Measurements from ENCODE around the gene CDH4. TPM values are rescaled to one million over a fixed set of nuclear protein-coding genes. Genes with fewer than 3 reads are reported as not detected.

Gene CDH4
- total RNA-seq, 1 experiment from 2014 or later: not detected

- intact Hi-C loops (cut with micrococcal nuclease; ENCODE audit: unreplicated experiment): no loop called here
- CTCF ChIA-PET: no interaction called here
Measured at GRCh38 chr20:61435184-61435822, 183.2 kb downstream of the CDH4 start.

GRCh38 chr20:61435823-61436220 lies 183.8 kb downstream of the CDH4 start:
- no peak for DNase-seq
- no TSS peak for BruUV-seq (replicated peaks)
- Histone ChIP-seq H4K20me1 (ENCODE audit: insufficient read depth) (no peaks in the 10 kb centered on the region), H3K27ac (no peak overlapping the region), H3K79me2 (ENCODE audit: low read depth) (no peaks in the 10 kb centered on the region), H3K9me3 (ENCODE audit: insufficient read depth, low read depth) (no peaks in the 10 kb centered on the region), H2AFZ (no peak overlapping the region), H3K4me1 (replicated peaks; ENCODE audit: insufficient read depth) (no peaks in the 10 kb centered on the region), H3K36me3 (ENCODE audit: low read depth) (no peaks in the 10 kb centered on the region), H3K4me2 (no peak overlapping the region), H3K4me3 (no peak overlapping the region), H3K27me3 (ENCODE audit: insufficient read depth, low read depth) (peaks cover 94% of the 10 kb centered on the region), H3F3A (ENCODE audit: insufficient read depth, low read depth) (no peaks in the 10 kb centered on the region), H3K9me2 (ENCODE audit: insufficient read depth) (no peaks in the 10 kb centered on the region)
- ChIA-PET CTCF (no interaction called here), POLR2A (ENCODE audit: unreplicated experiment) (no interaction called here)
- intact Hi-C loops (cut with micrococcal nuclease; ENCODE audit: unreplicated experiment): no loop called here
- TF ChIP-seq, protein P1, sequence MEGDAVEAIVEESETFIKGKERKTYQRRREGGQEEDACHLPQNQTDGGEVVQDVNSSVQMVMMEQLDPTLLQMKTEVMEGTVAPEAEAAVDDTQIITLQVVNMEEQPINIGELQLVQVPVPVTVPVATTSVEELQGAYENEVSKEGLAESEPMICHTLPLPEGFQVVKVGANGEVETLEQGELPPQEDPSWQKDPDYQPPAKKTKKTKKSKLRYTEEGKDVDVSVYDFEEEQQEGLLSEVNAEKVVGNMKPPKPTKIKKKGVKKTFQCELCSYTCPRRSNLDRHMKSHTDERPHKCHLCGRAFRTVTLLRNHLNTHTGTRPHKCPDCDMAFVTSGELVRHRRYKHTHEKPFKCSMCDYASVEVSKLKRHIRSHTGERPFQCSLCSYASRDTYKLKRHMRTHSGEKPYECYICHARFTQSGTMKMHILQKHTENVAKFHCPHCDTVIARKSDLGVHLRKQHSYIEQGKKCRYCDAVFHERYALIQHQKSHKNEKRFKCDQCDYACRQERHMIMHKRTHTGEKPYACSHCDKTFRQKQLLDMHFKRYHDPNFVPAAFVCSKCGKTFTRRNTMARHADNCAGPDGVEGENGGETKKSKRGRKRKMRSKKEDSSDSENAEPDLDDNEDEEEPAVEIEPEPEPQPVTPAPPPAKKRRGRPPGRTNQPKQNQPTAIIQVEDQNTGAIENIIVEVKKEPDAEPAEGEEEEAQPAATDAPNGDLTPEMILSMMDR (conservative IDR thresholded peaks at IDR 0.05): no peak
- no peak for TF ChIP-seq EZH2 (IDR thresholded peaks at IDR 0.05; ENCODE audit: low read depth)

More at GRCh38 chr20:61435184-61435822, 183.2 kb downstream of the CDH4 start:
- Histone ChIP-seq H3K9me3 (ENCODE audit: insufficient read depth, low read depth) (no peaks in the 10 kb centered on the region), H3K27ac (no peak overlapping the region), H3K4me1 (replicated peaks; ENCODE audit: insufficient read depth) (no peaks in the 10 kb centered on the region), H3K4me3 (no peak overlapping the region), H3K36me3 (ENCODE audit: low read depth) (no peaks in the 10 kb centered on the region), H2AFZ (no peak overlapping the region), H3K27me3 (ENCODE audit: insufficient read depth, low read depth) (peaks cover 94% of the 10 kb centered on the region), H3F3A (ENCODE audit: insufficient read depth, low read depth) (no peaks in the 10 kb centered on the region), H3K4me2 (no peak overlapping the region), H3K9me2 (ENCODE audit: insufficient read depth) (no peaks in the 10 kb centered on the region), H4K20me1 (ENCODE audit: insufficient read depth) (no peaks in the 10 kb centered on the region), H3K79me2 (ENCODE audit: low read depth) (no peaks in the 10 kb centered on the region)
- no peak for TF ChIP-seq EZH2 (IDR thresholded peaks at IDR 0.05; ENCODE audit: low read depth)
- TF ChIP-seq, protein P1 (conservative IDR thresholded peaks at IDR 0.05): no peak
- POLR2A ChIA-PET (ENCODE audit: unreplicated experiment): no interaction called here
- DNase-seq: no peak
- no TSS peak for BruUV-seq (replicated peaks)

DNA sequence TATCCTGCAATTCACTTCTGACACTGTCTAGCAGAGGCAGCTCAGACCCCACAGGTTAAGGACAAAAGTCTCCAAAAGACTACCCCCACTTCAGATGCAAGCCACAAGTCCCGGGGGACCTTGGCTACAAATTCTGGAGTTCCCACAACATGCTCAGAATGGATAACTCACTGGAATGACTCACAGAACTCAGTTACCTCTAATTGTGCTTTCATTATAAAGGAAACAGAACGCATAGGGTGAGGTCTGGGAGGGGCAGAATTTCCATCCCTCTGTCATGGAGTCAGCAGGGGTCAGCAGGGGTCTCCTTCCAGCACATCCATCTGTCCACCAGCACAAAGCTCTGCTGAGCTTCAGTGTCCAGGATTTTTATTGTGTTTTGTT lies 184.2 kb downstream of the CDH4 start:
- Histone ChIP-seq H4K20me1 (ENCODE audit: insufficient read depth) (no peaks in the 10 kb centered on the region), H2AFZ (no peak overlapping the region), H3K36me3 (ENCODE audit: low read depth) (no peaks in the 10 kb centered on the region), H3K9me2 (ENCODE audit: insufficient read depth) (no peaks in the 10 kb centered on the region), H3F3A (ENCODE audit: insufficient read depth, low read depth) (no peaks in the 10 kb centered on the region), H3K4me2 (no peak overlapping the region), H3K79me2 (ENCODE audit: low read depth) (no peaks in the 10 kb centered on the region), H3K4me3 (no peak overlapping the region), H3K27ac (no peak overlapping the region), H3K4me1 (replicated peaks; ENCODE audit: insufficient read depth) (no peaks in the 10 kb centered on the region), H3K9me3 (ENCODE audit: insufficient read depth, low read depth) (no peaks in the 10 kb centered on the region), H3K27me3 (ENCODE audit: insufficient read depth, low read depth) (peaks cover 94% of the 10 kb centered on the region)
- POLR2A ChIA-PET (ENCODE audit: unreplicated experiment): no interaction called here
- no TSS peak for BruUV-seq (replicated peaks)
- TF ChIP-seq EZH2 (IDR thresholded peaks at IDR 0.05; ENCODE audit: low read depth): no peak
- TF ChIP-seq, protein P1 (conservative IDR thresholded peaks at IDR 0.05): no peak
- intact Hi-C loops (cut with micrococcal nuclease; ENCODE audit: unreplicated experiment): no loop called here
- DNase-seq: no peak
- CTCF ChIA-PET: no interaction called here
